T-helper 1 cell treated with Interleukin-12 subunit alpha and Interleukin-12 subunit beta and Interleukin-4 antibody, amounts not matched to agents 30 μg/mL and 1 μg/mL, for 36 hours (primary cell): ENCODE results near the gene RALGAPA2.

Experiments
- H3K27ac Mint-ChIP-seq: one replicate; pipeline ENCODE4 v1.8.0; 2021; ENCODE audit warnings: mild to moderate bottlenecking, mixed read lengths
- H3K27me3 Mint-ChIP-seq: one replicate; pipeline ENCODE4 v1.8.0; 2021; ENCODE audit warnings: low read depth, mixed read lengths
- H3K36me3 Mint-ChIP-seq: one replicate; pipeline ENCODE4 v1.8.0; 2021; ENCODE audit warnings: low read depth, mixed read lengths
- H3K4me1 Mint-ChIP-seq: one replicate; pipeline ENCODE4 v1.8.0; 2021; ENCODE audit warnings: low read depth, mixed read lengths
- H3K4me3 Mint-ChIP-seq: one replicate; pipeline ENCODE4 v1.8.0; 2021; ENCODE audit warnings: mild to moderate bottlenecking, moderate library complexity, mixed read lengths
- H3K9me3 Mint-ChIP-seq: one replicate; pipeline ENCODE4 v1.8.0; 2021; ENCODE audit warnings: mixed read lengths

The RALGAPA2 gene

DNA sequence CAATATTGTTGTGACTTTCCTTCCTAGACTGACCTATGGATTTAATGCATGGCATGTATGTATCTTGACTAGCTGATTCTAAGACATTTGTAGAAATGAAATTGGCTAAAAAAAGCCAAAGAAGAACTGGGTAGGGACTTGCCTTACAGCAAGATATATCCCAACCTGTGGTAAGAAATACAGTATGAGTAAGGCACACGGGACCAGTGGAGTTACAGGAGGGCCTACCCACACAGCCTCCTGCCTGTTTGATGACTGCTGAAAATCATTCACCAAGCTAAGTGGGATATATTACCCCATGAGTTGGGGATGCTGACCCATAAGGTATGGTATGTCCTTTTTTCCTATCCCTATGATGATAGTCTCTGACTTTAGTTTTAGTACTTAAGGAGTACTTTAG lies 232.3 kb downstream of the RALGAPA2 start:
- Mint-ChIP-seq H3K27ac (no peak overlapping the region), H3K9me3 (peaks cover 8% of the 10 kb centered on the region), H3K4me1 (peaks cover 2% of the 10 kb centered on the region), H3K27me3 (no peaks in the 10 kb centered on the region), H3K36me3 (peaks cover 11% of the 10 kb centered on the region), H3K4me3 (no peak overlapping the region)

DNA sequence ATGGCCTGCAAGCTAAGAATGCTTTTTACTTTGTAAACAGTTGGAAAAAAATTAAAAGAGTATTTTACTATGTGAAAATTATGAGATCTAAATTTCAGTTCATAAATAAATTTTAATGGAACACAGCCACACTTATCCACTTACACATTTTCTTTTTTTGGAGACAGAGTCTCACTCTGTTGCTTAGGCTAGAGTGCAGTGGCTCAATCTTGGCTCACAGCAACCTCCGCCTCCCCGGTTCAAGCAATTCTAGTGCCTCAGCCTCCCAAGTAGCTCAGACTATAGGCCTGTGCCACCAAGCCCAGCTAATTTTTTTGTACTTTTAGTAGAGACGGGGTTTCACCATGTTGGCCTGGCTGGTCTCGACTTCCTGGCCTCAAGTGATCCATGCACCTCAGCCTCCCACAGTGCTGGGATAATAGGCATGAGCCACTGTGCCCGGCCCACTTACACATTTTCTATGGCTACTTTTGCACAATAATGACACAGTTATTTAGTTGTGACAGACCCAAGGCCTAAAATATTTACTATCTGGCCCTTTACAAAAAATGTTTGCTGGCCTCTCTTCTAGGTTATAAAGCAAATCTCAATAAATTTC lies 234.9 kb downstream of the RALGAPA2 start:
- peaks cover 17% of the 10 kb centered on the region for H3K36me3 Mint-ChIP-seq
- H3K4me1 Mint-ChIP-seq: no peaks in the 10 kb centered on the region
- no peak overlapping the region for H3K4me3 Mint-ChIP-seq
- H3K9me3 Mint-ChIP-seq: peaks cover 8% of the 10 kb centered on the region
- no peaks in the 10 kb centered on the region for H3K27me3 Mint-ChIP-seq
- no peak overlapping the region for H3K27ac Mint-ChIP-seq

DNA sequence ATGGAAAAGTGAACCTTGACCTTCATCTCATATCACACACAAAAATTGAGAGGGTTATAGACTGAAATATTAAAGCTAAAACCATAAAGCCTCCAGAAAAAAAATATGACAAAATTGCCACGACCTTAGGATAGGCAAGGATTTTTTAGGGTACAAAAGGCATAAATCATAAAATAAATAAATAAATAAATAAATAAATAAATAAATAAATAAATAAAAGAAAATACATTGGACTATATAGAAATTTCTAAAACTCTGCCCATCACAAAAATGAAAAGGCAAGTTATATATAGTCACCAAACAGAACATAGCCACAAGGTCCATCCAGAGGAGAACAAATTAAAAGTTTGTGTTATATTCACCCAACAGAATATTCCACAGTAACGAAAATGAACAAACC lies 235.9 kb downstream of the RALGAPA2 start:
- no peaks in the 10 kb centered on the region for H3K4me1 Mint-ChIP-seq
- peaks cover 19% of the 10 kb centered on the region for H3K36me3 Mint-ChIP-seq
- H3K9me3 Mint-ChIP-seq: peaks cover 8% of the 10 kb centered on the region
- H3K27me3 Mint-ChIP-seq: no peaks in the 10 kb centered on the region
- no peak overlapping the region for H3K4me3 Mint-ChIP-seq
- H3K27ac Mint-ChIP-seq: no peak overlapping the region

DNA sequence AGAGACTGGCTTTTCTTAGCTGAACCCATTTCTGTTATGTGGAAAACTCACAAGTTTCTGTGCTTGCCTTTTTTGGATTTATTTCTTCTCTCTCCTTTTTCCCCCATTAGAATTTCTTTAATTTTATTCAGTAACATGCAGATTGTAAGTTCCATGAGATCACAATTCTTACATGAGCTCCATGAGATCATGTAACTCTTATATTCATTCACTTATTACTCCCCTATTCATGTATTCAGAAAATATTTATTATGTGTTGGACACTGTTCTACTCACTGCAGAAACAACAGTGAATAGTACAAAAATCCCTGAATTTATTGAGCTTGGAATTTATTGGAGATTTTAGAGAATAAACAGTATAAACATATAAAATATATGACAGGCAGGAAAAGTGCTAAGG lies 238.8 kb downstream of the RALGAPA2 start:
- Mint-ChIP-seq H3K4me3 (no peak overlapping the region), H3K27ac (no peak overlapping the region), H3K9me3 (peaks cover 8% of the 10 kb centered on the region), H3K4me1 (peaks cover 7% of the 10 kb centered on the region), H3K36me3 (peaks cover 24% of the 10 kb centered on the region), H3K27me3 (no peaks in the 10 kb centered on the region)

GRCh38 chr20:20472684-20473274 lies 239.7 kb downstream of the RALGAPA2 start:
- Mint-ChIP-seq H3K9me3 (peaks cover 8% of the 10 kb centered on the region), H3K4me1 (peaks cover 9% of the 10 kb centered on the region), H3K36me3 (peaks cover 26% of the 10 kb centered on the region), H3K27me3 (no peaks in the 10 kb centered on the region), H3K27ac (no peak overlapping the region), H3K4me3 (no peak overlapping the region)

GRCh38 chr20:20466341-20466879 lies 246.0 kb downstream of the RALGAPA2 start:
- no peaks in the 10 kb centered on the region for H3K9me3 Mint-ChIP-seq
- no peak overlapping the region for H3K4me3 Mint-ChIP-seq
- H3K4me1 Mint-ChIP-seq: peaks cover 17% of the 10 kb centered on the region
- H3K36me3 Mint-ChIP-seq: peaks cover 8% of the 10 kb centered on the region
- no peaks in the 10 kb centered on the region for H3K27me3 Mint-ChIP-seq
- H3K27ac Mint-ChIP-seq: no peak overlapping the region

DNA sequence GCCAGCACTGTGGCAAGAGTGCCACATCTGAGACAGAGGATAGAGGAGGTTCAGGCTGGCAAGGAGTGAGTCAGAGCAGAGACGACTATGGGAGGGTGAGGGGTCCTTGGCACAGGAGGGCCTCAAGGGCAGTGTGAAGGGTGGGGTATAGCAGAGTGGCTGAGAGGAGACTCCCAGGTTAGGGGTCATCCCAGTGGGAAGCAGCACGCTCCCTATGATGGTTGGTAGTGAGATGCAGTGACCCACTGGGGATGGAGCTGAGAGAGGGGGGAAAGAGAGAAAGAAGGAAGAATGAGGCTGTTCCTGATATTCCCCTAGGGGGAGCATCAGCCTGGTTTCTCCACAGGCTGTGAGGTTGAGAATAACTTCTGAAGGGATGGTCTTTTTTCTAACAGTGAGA lies 247.2 kb downstream of the RALGAPA2 start:
- no peaks in the 10 kb centered on the region for H3K9me3 Mint-ChIP-seq
- no peak overlapping the region for H3K27ac Mint-ChIP-seq
- peaks cover 17% of the 10 kb centered on the region for H3K4me1 Mint-ChIP-seq
- peaks cover 6% of the 10 kb centered on the region for H3K36me3 Mint-ChIP-seq
- no peaks in the 10 kb centered on the region for H3K27me3 Mint-ChIP-seq
- no peak overlapping the region for H3K4me3 Mint-ChIP-seq

DNA sequence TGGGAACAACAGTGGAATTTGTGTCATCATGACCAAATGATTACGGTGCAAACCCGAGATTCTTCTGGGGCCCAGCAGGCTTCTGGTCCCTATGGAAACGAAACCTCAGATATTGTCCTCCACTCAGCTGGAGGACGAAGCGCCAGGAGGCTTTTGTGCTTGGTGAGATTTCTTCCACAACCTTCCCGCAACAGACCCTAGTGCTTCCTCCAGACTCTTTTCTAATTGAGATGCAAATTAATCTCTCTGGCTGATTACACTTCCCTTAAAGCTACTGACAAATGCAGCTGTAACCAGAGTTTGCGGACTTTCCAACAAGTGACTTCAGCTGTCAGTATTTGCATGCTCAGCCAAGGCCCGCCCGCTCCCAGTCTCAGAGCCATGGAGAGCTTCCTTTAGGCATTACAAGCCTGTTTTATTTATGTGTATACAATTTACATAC lies 248.5 kb downstream of the RALGAPA2 start:
- Mint-ChIP-seq H3K36me3 (peaks cover 3% of the 10 kb centered on the region), H3K9me3 (no peaks in the 10 kb centered on the region), H3K27ac (no peak overlapping the region), H3K27me3 (no peaks in the 10 kb centered on the region), H3K4me3 (no peak overlapping the region), H3K4me1 (peaks cover 11% of the 10 kb centered on the region)

DNA sequence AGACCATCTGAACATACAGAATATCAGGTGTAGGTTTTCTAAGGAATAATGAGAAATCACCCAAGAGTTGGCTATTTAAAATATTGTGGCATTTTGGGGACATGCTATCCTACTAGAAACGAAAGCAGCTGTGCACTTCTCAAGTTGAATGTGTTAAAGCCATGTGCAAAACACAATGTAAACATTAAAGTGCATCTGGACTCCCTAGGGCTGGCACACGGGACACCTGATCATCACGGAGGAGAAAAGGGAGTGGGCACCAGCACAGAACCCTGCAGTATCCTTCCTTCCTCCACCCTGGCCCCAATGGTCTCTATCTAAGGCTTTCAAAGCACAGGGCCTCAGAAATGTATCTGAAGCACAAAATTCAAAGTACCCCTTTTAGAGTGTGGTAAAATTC lies 250.3 kb downstream of the RALGAPA2 start:
- peaks cover 1% of the 10 kb centered on the region for H3K36me3 Mint-ChIP-seq
- no peaks in the 10 kb centered on the region for H3K27me3 Mint-ChIP-seq
- no peaks in the 10 kb centered on the region for H3K9me3 Mint-ChIP-seq
- H3K4me1 Mint-ChIP-seq: peaks cover 8% of the 10 kb centered on the region
- H3K27ac Mint-ChIP-seq: no peak overlapping the region
- H3K4me3 Mint-ChIP-seq: no peak overlapping the region

DNA sequence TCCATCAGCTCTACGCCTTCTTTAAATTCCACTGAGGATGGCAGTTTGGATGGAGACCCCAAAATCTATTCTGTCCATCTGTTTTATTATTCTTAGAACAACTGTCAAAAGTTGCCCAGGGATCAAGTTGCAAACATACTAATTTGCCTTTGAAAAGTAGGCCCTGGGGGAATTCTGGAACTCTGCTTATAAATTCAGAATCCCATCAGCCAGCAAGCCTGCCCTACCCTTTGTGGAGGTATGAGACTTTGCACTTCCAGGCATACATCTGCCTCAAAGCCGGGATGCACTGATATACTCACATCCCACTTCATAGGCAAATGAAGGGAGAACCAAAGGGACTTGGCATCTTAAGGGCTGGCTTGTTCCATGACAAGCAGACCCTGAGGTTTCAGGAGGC lies 250.9 kb downstream of the RALGAPA2 start:
- H3K4me1 Mint-ChIP-seq: peaks cover 3% of the 10 kb centered on the region
- no peaks in the 10 kb centered on the region for H3K9me3 Mint-ChIP-seq
- H3K27me3 Mint-ChIP-seq: no peaks in the 10 kb centered on the region
- H3K27ac Mint-ChIP-seq: no peak overlapping the region
- H3K4me3 Mint-ChIP-seq: no peak overlapping the region
- peaks cover 5% of the 10 kb centered on the region for H3K36me3 Mint-ChIP-seq

DNA sequence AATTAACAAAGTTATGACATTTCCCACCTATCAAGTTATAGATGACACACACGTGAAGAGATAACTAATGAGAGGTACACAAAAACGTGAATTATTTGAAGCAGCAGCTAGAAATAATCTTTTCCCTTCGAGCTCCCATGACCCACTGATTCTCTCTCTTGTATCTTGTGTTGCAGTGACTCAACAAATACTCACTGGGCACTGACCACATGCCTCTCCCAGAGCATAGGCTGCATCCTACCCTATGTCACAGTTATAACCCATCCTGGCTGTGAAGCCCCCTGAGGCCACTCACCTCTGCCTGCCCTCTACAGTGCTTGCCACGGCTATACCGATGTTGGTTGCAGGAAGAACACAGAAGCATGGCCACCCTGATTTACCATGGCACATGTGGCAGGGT lies 252.7 kb downstream of the RALGAPA2 start:
- peaks cover 5% of the 10 kb centered on the region for H3K4me1 Mint-ChIP-seq
- no peaks in the 10 kb centered on the region for H3K9me3 Mint-ChIP-seq
- peaks cover 5% of the 10 kb centered on the region for H3K36me3 Mint-ChIP-seq
- no peak overlapping the region for H3K27ac Mint-ChIP-seq
- H3K4me3 Mint-ChIP-seq: no peak overlapping the region
- no peaks in the 10 kb centered on the region for H3K27me3 Mint-ChIP-seq

DNA sequence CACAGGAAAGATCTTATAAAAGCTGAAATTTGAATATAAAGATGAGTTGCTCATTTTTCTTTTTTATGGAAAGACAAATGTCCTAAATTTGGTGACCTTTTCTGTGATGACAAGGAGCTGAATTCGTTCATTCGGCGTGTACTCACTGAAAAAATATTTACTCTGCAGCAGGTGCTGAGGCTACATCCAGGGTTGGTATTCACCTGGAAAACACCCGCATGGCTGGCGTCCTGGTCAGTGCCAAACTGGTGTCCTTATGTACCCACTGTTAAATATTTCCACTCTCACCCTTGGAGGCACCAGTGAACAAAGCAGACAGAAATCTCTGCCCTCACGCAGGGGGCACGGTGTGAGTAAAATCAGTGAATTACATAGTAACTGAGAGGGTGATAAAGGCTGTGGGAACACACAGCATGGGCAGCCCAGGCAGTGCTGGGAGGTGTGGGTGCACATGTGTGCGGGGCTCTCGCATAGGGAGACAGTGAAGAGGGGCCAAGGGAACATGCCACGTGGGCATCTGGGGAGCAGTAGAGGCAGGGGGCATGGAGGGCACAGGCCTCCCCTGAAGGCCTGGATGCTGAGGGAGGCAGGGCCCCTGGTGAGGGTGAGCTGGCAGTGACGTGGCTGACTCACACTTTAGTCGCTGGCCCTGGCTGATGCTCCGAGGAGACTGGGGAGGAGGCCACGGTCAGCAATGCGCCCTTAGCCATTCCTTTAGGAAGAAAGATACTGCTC lies 254.9 kb downstream of the RALGAPA2 start:
- H3K9me3 Mint-ChIP-seq: no peaks in the 10 kb centered on the region
- H3K27me3 Mint-ChIP-seq: no peaks in the 10 kb centered on the region
- no peak overlapping the region for H3K27ac Mint-ChIP-seq
- H3K36me3 Mint-ChIP-seq: peaks cover 14% of the 10 kb centered on the region
- H3K4me3 Mint-ChIP-seq: no peak overlapping the region
- H3K4me1 Mint-ChIP-seq: peaks cover 23% of the 10 kb centered on the region

DNA sequence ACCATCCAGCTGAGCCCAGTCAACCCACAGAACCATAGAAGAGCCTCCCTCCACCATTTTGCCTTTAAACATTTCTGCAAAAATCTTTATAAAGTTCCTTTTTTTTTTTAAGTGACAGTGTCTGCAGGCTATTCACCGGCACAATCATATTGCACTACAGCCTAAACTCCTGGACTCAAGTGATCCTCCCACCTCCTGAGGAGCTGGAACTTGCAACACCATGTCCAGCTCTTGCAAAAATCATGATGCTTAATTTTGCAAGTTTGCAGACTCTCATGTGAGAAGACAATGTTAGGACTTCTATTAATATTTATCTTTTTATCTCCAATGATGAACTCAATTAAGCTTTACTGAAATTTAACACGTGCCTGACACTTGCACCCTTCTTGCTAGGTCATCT lies 255.7 kb downstream of the RALGAPA2 start:
- Mint-ChIP-seq H3K36me3 (peaks cover 14% of the 10 kb centered on the region), H3K4me3 (no peak overlapping the region), H3K27ac (no peak overlapping the region), H3K9me3 (no peaks in the 10 kb centered on the region), H3K27me3 (no peaks in the 10 kb centered on the region), H3K4me1 (peaks cover 28% of the 10 kb centered on the region)

GRCh38 chr20:20455926-20456325 lies 256.5 kb downstream of the RALGAPA2 start:
- H3K4me3 Mint-ChIP-seq: no peak overlapping the region
- peaks cover 28% of the 10 kb centered on the region for H3K4me1 Mint-ChIP-seq
- H3K9me3 Mint-ChIP-seq: no peaks in the 10 kb centered on the region
- H3K27me3 Mint-ChIP-seq: no peaks in the 10 kb centered on the region
- H3K27ac Mint-ChIP-seq: no peak overlapping the region
- peaks cover 14% of the 10 kb centered on the region for H3K36me3 Mint-ChIP-seq
